H1 (cell line): ENCODE measurements around the gene TBX5. TPM values are rescaled to one million over a fixed set of nuclear protein-coding genes. Genes with fewer than 3 reads are reported as not detected.
"Not testable (repeated sequence)": the region's sequence is repeated elsewhere in the genome, so short reads cannot be mapped to it uniquely, and the experiment has no call there.

Source experiments
- CTCF ChIA-PET: fragments of 300-600 bp; sonication (Branson Sonifier 250); formaldehyde crosslinking; loops from one replicate; lab custom pipeline; 2021; ENCODE audit not compliant: partially characterized antibody; lab: Charles Lee
- POLR2A ChIA-PET: fragments of 300-600 bp; sonication (Branson Sonifier 250); formaldehyde crosslinking; loops from one replicate; lab custom pipeline; 2021; ENCODE audit warnings: inconsistent platforms; ENCODE audit not compliant: partially characterized antibody; lab: Charles Lee
- DNase-seq, 2 experiments: peaks; one replicate each; pipeline versions ENCODE4 v3.0.0 to v3.0.0-alpha.2; 2010 to 2022; ENCODE audit warnings: low spot score in 2 of 2, low read depth in 1 of 2, mixed read lengths in 1 of 2
- FAIRE-seq: peaks from 2 replicates; lab custom pipeline; 2011; peaks lifted over from hg19 to GRCh38; lab: Jason Lieb, UNC
- H2AFZ ChIP-seq: 2 replicates; pipeline ENCODE4 v1.8.1; 2012; ENCODE audit warnings: low read length, inconsistent platforms
- H2AK5ac ChIP-seq: 2 replicates; pipeline ENCODE4 v1.6.1; 2013; ENCODE audit warnings: low read depth, low read length
- H2BK120ac ChIP-seq: replicated peaks from 2 replicates; pipeline ENCODE3; 2013; ENCODE audit warnings: low read depth, low read length, inconsistent platforms
- H2BK12ac ChIP-seq: 2 replicates; pipeline ENCODE4 v1.6.1; 2013; ENCODE audit warnings: low read depth, low read length
- H2BK15ac ChIP-seq: 2 replicates; pipeline ENCODE4 v1.6.1; 2013; ENCODE audit warnings: low read length
- H2BK20ac ChIP-seq: 2 replicates; pipeline ENCODE4 v1.6.1; 2013; ENCODE audit warnings: low read length
- H2BK5ac ChIP-seq: 2 replicates; pipeline ENCODE4 v1.6.1; 2013; ENCODE audit warnings: low read depth, low read length
- H3K14ac ChIP-seq: 2 replicates; pipeline ENCODE4 v1.6.1; 2013; ENCODE audit warnings: inconsistent platforms; ENCODE audit not compliant: insufficient read length
- H3K18ac ChIP-seq: 2 replicates; pipeline ENCODE4 v1.6.1; 2013; ENCODE audit warnings: low read length; ENCODE audit errors: extremely low read depth
- H3K23ac ChIP-seq: 2 replicates; pipeline ENCODE4 v1.6.1; 2013; ENCODE audit warnings: inconsistent platforms; ENCODE audit not compliant: insufficient read length
- H3K23me2 ChIP-seq: 2 replicates; pipeline ENCODE4 v1.6.1; 2013; ENCODE audit warnings: low read depth, low read length
- H3K27ac ChIP-seq: 2 replicates; pipeline ENCODE4 v1.6.1; 2011; ENCODE audit warnings: low read depth, low read length, inconsistent platforms
- H3K27me3 ChIP-seq, 4 experiments: replicated peaks in 1 of 4; 1 replicate in 1 of 4; 2 replicates in 3 of 4; pipeline versions ENCODE4 v1.6.1 to v1.8.1; 2011 to 2013; ENCODE audit warnings: low read length in 3 of 4, mild to moderate bottlenecking in 3 of 4, inconsistent platforms in 2 of 4, mixed read lengths in 2 of 4, moderate library complexity in 1 of 4; ENCODE audit not compliant: control insufficient read depth in 3 of 4, insufficient read depth in 3 of 4; ENCODE audit errors: extremely low read depth in 1 of 4
- H3K36me3 ChIP-seq, 4 experiments: 2 replicates each; pipeline versions ENCODE4 v1.6.1 to v1.8.1; 2011 to 2013; ENCODE audit warnings: mild to moderate bottlenecking in 4 of 4, low read length in 3 of 4, moderate library complexity in 2 of 4, control low read depth in 1 of 4, inconsistent platforms in 1 of 4; ENCODE audit not compliant: insufficient read depth in 4 of 4, control insufficient read depth in 2 of 4
- H3K4ac ChIP-seq: replicated peaks from 2 replicates; pipeline ENCODE3; 2013; ENCODE audit warnings: low read length, low read depth, mixed read lengths, inconsistent platforms; ENCODE audit not compliant: insufficient read length
- H3K4me1 ChIP-seq, 4 experiments: replicated peaks in 1 of 4; 1 replicate in 1 of 4; 2 replicates in 3 of 4; pipeline versions ENCODE4 v1.6.1 to v1.8.1; 2011 to 2013; ENCODE audit warnings: low read length in 3 of 4, inconsistent platforms in 2 of 4, mixed read lengths in 1 of 4; ENCODE audit not compliant: insufficient read depth in 4 of 4, control insufficient read depth in 3 of 4
- H3K4me2 ChIP-seq, 2 experiments: 2 replicates each; pipeline versions ENCODE4 v1.6.1 to v1.8.1; 2011 to 2013; ENCODE audit warnings: low read depth in 2 of 2, low read length in 2 of 2, control low read depth in 1 of 2, inconsistent platforms in 1 of 2, mild to moderate bottlenecking in 1 of 2; ENCODE audit not compliant: insufficient read depth in 1 of 2
- H3K4me3 ChIP-seq, 4 experiments: fragments of 200-600, 300-600 bp in 1 of 4; sonication (generic), shearing (Covaris generic), sonication (Bioruptor Twin) in 1 of 4; 2 replicates each; pipeline versions ENCODE4 v1.5.1 to v1.8.1; 2011 to 2016; ENCODE audit warnings: low read length in 4 of 4, low read depth in 3 of 4, control low read depth in 2 of 4, inconsistent platforms in 2 of 4, mild to moderate bottlenecking in 2 of 4, mixed read lengths in 1 of 4, moderate library complexity in 1 of 4; ENCODE audit not compliant: insufficient read depth in 2 of 4; ENCODE audit errors: extremely low read depth in 1 of 4
- H3K56ac ChIP-seq: replicated peaks from 2 replicates; pipeline ENCODE3; 2013; ENCODE audit warnings: low read depth, mild to moderate bottlenecking, mixed read lengths, low read length, inconsistent platforms; ENCODE audit not compliant: insufficient read length
- H3K79me1 ChIP-seq: 2 replicates; pipeline ENCODE4 v1.6.1; 2013; ENCODE audit warnings: low read depth, low read length, control low read depth
- H3K79me2 ChIP-seq, 2 experiments: 2 replicates each; pipeline versions ENCODE4 v1.6.1 to v1.8.1; 2012 to 2013; ENCODE audit warnings: low read length in 2 of 2, mild to moderate bottlenecking in 2 of 2, inconsistent platforms in 1 of 2; ENCODE audit not compliant: insufficient read depth in 2 of 2, control insufficient read depth in 1 of 2
- H3K9ac ChIP-seq, 4 experiments: replicated peaks in 1 of 4; 1 replicate in 1 of 4; 2 replicates in 3 of 4; pipeline versions ENCODE4 v1.6.1 to v1.8.1; 2011 to 2013; ENCODE audit warnings: low read depth in 3 of 4, low read length in 3 of 4, control low read depth in 2 of 4, mild to moderate bottlenecking in 2 of 4, moderate library complexity in 2 of 4, inconsistent platforms in 1 of 4; ENCODE audit errors: extremely low read depth in 1 of 4
- H3K9me3 ChIP-seq, 2 experiments: 2 replicates each; pipeline versions ENCODE4 v1.6.1 to v1.8.1; 2012 to 2013; ENCODE audit warnings: mild to moderate bottlenecking in 2 of 2, moderate library complexity in 2 of 2, control low read depth in 1 of 2, inconsistent platforms in 1 of 2, low read depth in 1 of 2, low read length in 1 of 2, mixed read lengths in 1 of 2; ENCODE audit not compliant: insufficient read depth in 2 of 2
- H4K20me1 ChIP-seq, 2 experiments: replicated peaks in 1 of 2; 2 replicates each; pipeline versions ENCODE3 to v1.8.1; 2011 to 2013; ENCODE audit warnings: inconsistent platforms in 2 of 2, low read length in 2 of 2, mild to moderate bottlenecking in 1 of 2; ENCODE audit not compliant: insufficient read depth in 2 of 2, control insufficient read depth in 1 of 2
- H4K5ac ChIP-seq: 2 replicates; pipeline ENCODE4 v1.6.1; 2013; ENCODE audit warnings: low read length, low read depth, mixed read lengths, inconsistent platforms; ENCODE audit not compliant: insufficient read length
- H4K8ac ChIP-seq: 2 replicates; pipeline ENCODE4 v1.8.0; 2013; ENCODE audit warnings: mild to moderate bottlenecking, moderate library complexity, low read length, inconsistent platforms; ENCODE audit not compliant: insufficient read depth; ENCODE audit errors: extremely low read depth
- H4K91ac ChIP-seq: replicated peaks from 2 replicates; pipeline ENCODE3; 2013; ENCODE audit warnings: low read length, mixed read lengths, inconsistent platforms; ENCODE audit not compliant: insufficient read length
- PHF8 ChIP-seq: fragments of 200-600 bp; sonication (generic); conservative IDR thresholded peaks from 2 replicates; pipeline ENCODE4 v1.7.1; 2012; ENCODE audit warnings: low read depth, mild to moderate bottlenecking, inconsistent platforms, low read length, moderate library complexity
- WGBS, 2 experiments: shearing (Covaris generic) in 1 of 2; methylation state at CpG; one replicate each; pipeline versions ENCODE4 v1.1.6 to v1.1.7; 2013 to 2015; ENCODE audit warnings: low lambda C conversion rate in 2 of 2, mixed read lengths in 2 of 2, inconsistent platforms in 1 of 2, low coverage in 1 of 2, missing lambda C conversion rate in 1 of 2; ENCODE audit not compliant: insufficient replicate concordance in 2 of 2, insufficient coverage in 1 of 2, insufficient read length in 1 of 2; ENCODE audit errors: extremely low coverage in 1 of 2, missing lambda C conversion rate in 1 of 2; 5-methylcytosine and 5-hydroxymethylcytosine counted together
- polyA plus RNA-seq, 7 experiments: library from polyadenylated mRNA; depleted of rRNA in 3 of 7; stranded (reverse) in 5 of 7; unstranded in 2 of 7; fragments of >200 nt in 5 of 7; fragments of 200-250 nt in 2 of 7; gene quantifications; 1 replicate in 5 of 7; 2 replicates in 1 of 7; 4 replicates in 1 of 7; pipeline versions ENCODE4 v1.2.1 to v1.2.3, GENCODE V29; 2011 to 2013; ENCODE audit warnings: missing spikeins in 2 of 7, mixed read lengths in 2 of 7
- total RNA-seq: library from RNA; stranded (reverse); fragmentation: NEBNext Ultra II Directional; extraction: Animal tissue kit (Norgen Biotek cat#: 25700); gene quantifications from 2 replicates; pipeline ENCODE4 v1.2.1, GENCODE V29; 2021

TBX5 gene
- total and polyA plus RNA-seq, 2 of the 8 experiments (the other 6 are each of a cell fraction or from before 2014, with no cell fraction given) = 0.05 TPM; not detected in 1

GRCh38 chr12:114355389-114356088 lies 50.4 kb downstream of the TBX5 start (continued):
- no peak for TF ChIP-seq PHF8

- H3K14ac ChIP-seq, H3K4me1 ChIP-seq, H3K36me3 ChIP-seq, H3K18ac ChIP-seq, H3K9ac ChIP-seq, H3K4me2 ChIP-seq, H2AK5ac ChIP-seq, H2AFZ ChIP-seq, H3K9me3 ChIP-seq, H3K4ac ChIP-seq, POLR2A ChIA-PET, H2BK120ac ChIP-seq, FAIRE-seq, H2BK20ac ChIP-seq, H3K23ac ChIP-seq, H3K79me2 ChIP-seq, H3K4me3 ChIP-seq, H4K8ac ChIP-seq, H3K23me2 ChIP-seq, H3K27me3 ChIP-seq, H3K27ac ChIP-seq, H4K91ac ChIP-seq, H4K20me1 ChIP-seq, H4K5ac ChIP-seq, H3K56ac ChIP-seq, H2BK5ac ChIP-seq, H3K79me1 ChIP-seq, DNase-seq, H2BK15ac ChIP-seq, H2BK12ac ChIP-seq: not testable (repeated sequence)
- CTCF ChIA-PET = interaction anchor here (0.6 to 3.2 kb wide), 9 partner anchors 18 to 364 kb away, joined by 3 to 11 read pairs (median 3); no protein-coding TSS in a partner anchor
- 89% methylated on average over 7 of the region's 7 CpGs; no CpG with 5 or more reads in 1 of the 2 experiments for WGBS, 2 experiments
Measured at GRCh38 chr12:114349239-114349638, 56.7 kb downstream of the TBX5 start.
